HepG2 (cell line): ENCODE data around the gene CPOX. TPM values are rescaled to one million over a fixed set of nuclear protein-coding genes. Genes with fewer than 3 reads are reported as not detected.

ENCODE experiments used
- ATRX ChIP-seq: sonication (generic); formaldehyde crosslinking; IDR thresholded peaks from 2 replicates; pipeline ENCODE4 v1.4.0; 2020; ENCODE audit warnings: missing genetic modification reagents, borderline replicate concordance
- HDAC1 ChIP-seq: sonication (generic); formaldehyde crosslinking; IDR thresholded peaks from 2 replicates; pipeline ENCODE4 v1.5.1; 2020; ENCODE audit warnings: mild to moderate bottlenecking, missing genetic modification reagents
- IRF2 ChIP-seq: IDR thresholded peaks from 2 replicates; pipeline ENCODE4 v1.6.1; 2018; ENCODE audit warnings: missing genetic modification reagents, missing compliant biosample characterization
- NFE2 ChIP-seq: sonication (generic); formaldehyde crosslinking; IDR thresholded peaks from 2 replicates; pipeline ENCODE4 v1.4.0; 2020; ENCODE audit warnings: missing genetic modification reagents
- POGK ChIP-seq: sonication (generic); formaldehyde crosslinking; conservative IDR thresholded peaks from 2 replicates; pipeline ENCODE4 v1.8.0; 2022; ENCODE audit warnings: mild to moderate bottlenecking, moderate library complexity, missing genetic modification reagents
- REL ChIP-seq: sonication (generic); formaldehyde crosslinking; conservative IDR thresholded peaks from 2 replicates; pipeline ENCODE4 v1.8.0; 2022; ENCODE audit warnings: mild to moderate bottlenecking, missing genetic modification reagents, moderate library complexity
- REXO4 ChIP-seq: sonication (generic); formaldehyde crosslinking; IDR thresholded peaks from 2 replicates; pipeline ENCODE4 v1.8.0; 2022; ENCODE audit warnings: missing genetic modification reagents, mild to moderate bottlenecking, borderline replicate concordance
- SALL1 ChIP-seq: sonication (generic); formaldehyde crosslinking; IDR thresholded peaks from 2 replicates; pipeline ENCODE4 v1.8.0; 2022; ENCODE audit warnings: mild to moderate bottlenecking, missing genetic modification reagents
- SYNCRIP ChIP-seq: fragments of 200-400 bp; formaldehyde crosslinking; IDR thresholded peaks from 2 replicates; pipeline ENCODE4 v1.6.1; 2018; ENCODE audit warnings: mild to moderate bottlenecking, low read depth, low read length; ENCODE audit not compliant: insufficient read depth
- THYN1 ChIP-seq: sonication (generic); formaldehyde crosslinking; IDR thresholded peaks from 2 replicates; pipeline ENCODE4 v1.8.1; 2023; ENCODE audit warnings: low read depth, mild to moderate bottlenecking, moderate library complexity, missing genetic modification reagents, borderline replicate concordance
- ZBTB4 ChIP-seq: sonication (generic); formaldehyde crosslinking; IDR thresholded peaks from 2 replicates; pipeline ENCODE4 v1.4.0; 2020; ENCODE audit warnings: missing genetic modification reagents, mild to moderate bottlenecking, borderline replicate concordance
- ZNF383 ChIP-seq: sonication (generic); formaldehyde crosslinking; IDR thresholded peaks from 2 replicates; pipeline ENCODE4 v1.4.0; 2020; ENCODE audit warnings: missing genetic modification reagents, mild to moderate bottlenecking, borderline replicate concordance
- ZNF430 ChIP-seq: sonication (generic); formaldehyde crosslinking; IDR thresholded peaks from 2 replicates; pipeline ENCODE4 v1.9.0; 2021; ENCODE audit warnings: mild to moderate bottlenecking, missing genetic modification reagents
- ZNF432 ChIP-seq: sonication (generic); formaldehyde crosslinking; IDR thresholded peaks from 2 replicates; pipeline ENCODE4 v1.5.0; 2020; ENCODE audit warnings: missing genetic modification reagents, mild to moderate bottlenecking, borderline replicate concordance
- ZNF556 ChIP-seq: sonication (generic); formaldehyde crosslinking; IDR thresholded peaks from 2 replicates; pipeline ENCODE4 v1.4.0; 2020; ENCODE audit warnings: mild to moderate bottlenecking, missing genetic modification reagents, borderline replicate concordance
- ZNF562 ChIP-seq: sonication (generic); formaldehyde crosslinking; IDR thresholded peaks from 2 replicates; pipeline ENCODE4 v1.8.0; 2022; ENCODE audit warnings: missing genetic modification reagents, borderline replicate concordance
- ZNF614 ChIP-seq: IDR thresholded peaks from 2 replicates; pipeline ENCODE4 v1.6.1; 2018; ENCODE audit warnings: missing biosample characterization, missing genetic modification reagents, inconsistent platforms, borderline replicate concordance
- ZNF879 ChIP-seq: sonication (generic); formaldehyde crosslinking; IDR thresholded peaks from 2 replicates; pipeline ENCODE4 v1.8.1; 2023; ENCODE audit warnings: missing genetic modification reagents
- polyA plus RNA-seq, 8 experiments: library from polyadenylated mRNA; depleted of rRNA in 3 of 8; stranded (reverse) in 7 of 8; unstranded in 1 of 8; fragments of >200 nt; fragmentation: Illumina TruSeq in 4 of 8; extraction: Trizol in 4 of 8; gene quantifications; 2 replicates each; pipeline versions ENCODE4 v1.2.1 to v1.2.3, GENCODE V29; 2011 to 2016; ENCODE audit warnings: low read depth in 4 of 8, missing spikeins in 1 of 8, mixed read lengths in 1 of 8; ENCODE audit not compliant: insufficient read depth in 1 of 8
- total RNA-seq, 5 experiments: library from RNA; depleted of rRNA; stranded (reverse); fragments of >200 nt; fragmentation: Illumina TruSeq; extraction: Trizol; gene quantifications; 2 replicates each; pipeline ENCODE4 v1.2.3, GENCODE V29; 2016; ENCODE audit warnings: low read depth in 1 of 5
- TF ChIP-seq, protein P1 (sequence below), 2 experiments: sonication (generic) in 1 of 2; formaldehyde crosslinking in 1 of 2; IDR thresholded peaks; 2 replicates each; pipeline versions ENCODE4 v1.4.0 to v1.6.1; 2018 to 2020; ENCODE audit warnings: missing genetic modification reagents in 2 of 2, borderline replicate concordance in 1 of 2, low read depth in 1 of 2, mild to moderate bottlenecking in 1 of 2, missing biosample characterization in 1 of 2
- TF ChIP-seq, protein P2 (sequence below): sonication (generic); formaldehyde crosslinking; IDR thresholded peaks from 2 replicates; pipeline ENCODE4 v1.5.1; 2020; ENCODE audit warnings: missing genetic modification reagents, mild to moderate bottlenecking, borderline replicate concordance

Gene CPOX
- total and polyA plus RNA-seq, 2 of the 13 experiments (the other 11 are each of a cell fraction or from before 2014, with no cell fraction given) = 34.2 to 37.2 TPM

DNA sequence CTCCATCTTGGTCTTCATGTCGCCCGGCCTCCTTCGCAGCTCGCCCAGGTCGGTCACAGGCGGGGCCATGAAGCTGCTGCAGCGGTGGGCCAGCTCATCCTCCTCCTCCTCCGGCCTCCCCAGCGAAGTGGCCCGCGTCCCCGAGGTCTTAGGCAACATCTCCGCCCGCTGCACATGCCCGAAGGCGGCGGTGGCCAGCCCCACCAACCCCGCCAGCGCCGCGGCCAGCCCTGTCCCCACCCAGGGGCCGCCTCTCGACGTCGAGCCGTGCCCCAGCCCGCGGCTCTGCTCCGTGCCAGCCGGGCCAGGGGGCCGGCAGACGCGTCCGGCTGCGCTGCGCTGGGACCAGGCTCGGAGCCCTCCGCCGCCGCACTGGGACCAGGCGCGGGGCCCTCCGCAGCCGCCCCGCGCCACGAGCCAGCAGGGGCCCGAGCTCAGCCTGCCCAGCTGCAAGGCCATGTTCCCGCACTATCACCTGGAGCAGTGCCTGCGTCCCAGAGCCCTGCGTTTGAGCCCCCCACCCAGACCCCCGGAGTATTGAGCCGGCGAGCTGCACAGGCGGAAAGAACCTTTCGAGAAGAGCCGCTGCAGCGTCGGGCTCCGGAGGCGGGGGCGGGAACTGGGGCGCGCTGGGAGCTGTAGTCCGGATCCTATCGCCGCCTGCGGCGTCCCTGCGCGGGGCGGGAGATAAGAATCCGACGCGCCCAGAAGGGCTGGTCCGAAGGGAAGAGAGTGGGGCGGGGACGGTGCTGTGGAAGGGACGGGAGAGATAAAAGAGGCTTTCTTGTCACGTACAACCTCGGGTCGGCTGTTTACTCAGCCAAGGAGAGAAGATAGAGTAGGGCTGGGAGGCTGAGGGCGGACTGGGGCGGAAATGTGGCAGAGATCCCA, at the start of gene CPOX (continued):
- TF ChIP-seq ZBTB4 (no peak), SYNCRIP (no peak), IRF2 (CRISPR knock-in tag) (peak; percentile 78), REXO4 (CRISPR knock-in tag) (no peak), ZNF879 (CRISPR knock-in tag) (no peak), ZNF430 (peak; percentile 17; the same call in 1 of the 2 replicates), REL (CRISPR knock-in tag) (no peak; the same call in 1 of the 2 replicates), SALL1 (CRISPR knock-in tag) (peak; percentile 90), HDAC1 (CRISPR knock-in tag) (peak; percentile 84), ZNF614 (CRISPR knock-in tag) (peak; percentile 53; the same call in 1 of the 2 replicates), THYN1 (CRISPR knock-in tag) (no peak), NFE2 (CRISPR knock-in tag) (no peak), ZNF556 (CRISPR knock-in tag) (peak; percentile 81; the same call in 1 of the 2 replicates), ZNF562 (CRISPR knock-in tag) (no peak), ZNF383 (CRISPR knock-in tag) (no peak), POGK (peak; percentile 35; the same call in 1 of the 2 replicates), ZNF432 (CRISPR knock-in tag) (no peak), ATRX (CRISPR knock-in tag) (no peak)
- TF ChIP-seq, protein P1, sequence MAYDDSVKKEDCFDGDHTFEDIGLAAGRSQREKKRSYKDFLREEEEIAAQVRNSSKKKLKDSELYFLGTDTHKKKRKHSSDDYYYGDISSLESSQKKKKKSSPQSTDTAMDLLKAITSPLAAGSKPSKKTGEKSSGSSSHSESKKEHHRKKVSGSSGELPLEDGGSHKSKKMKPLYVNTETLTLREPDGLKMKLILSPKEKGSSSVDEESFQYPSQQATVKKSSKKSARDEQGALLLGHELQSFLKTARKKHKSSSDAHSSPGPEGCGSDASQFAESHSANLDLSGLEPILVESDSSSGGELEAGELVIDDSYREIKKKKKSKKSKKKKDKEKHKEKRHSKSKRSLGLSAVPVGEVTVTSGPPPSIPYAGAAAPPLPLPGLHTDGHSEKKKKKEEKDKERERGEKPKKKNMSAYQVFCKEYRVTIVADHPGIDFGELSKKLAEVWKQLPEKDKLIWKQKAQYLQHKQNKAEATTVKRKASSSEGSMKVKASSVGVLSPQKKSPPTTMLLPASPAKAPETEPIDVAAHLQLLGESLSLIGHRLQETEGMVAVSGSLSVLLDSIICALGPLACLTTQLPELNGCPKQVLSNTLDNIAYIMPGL (CRISPR knock-in tag; IDR thresholded peaks at IDR 0.05; ENCODE audit: borderline replicate concordance in 1 of 2, low read depth in 1 of 2) = peak; percentile 39 to 81; a peak in 3 of 4 replicates
- TF ChIP-seq, protein P2, sequence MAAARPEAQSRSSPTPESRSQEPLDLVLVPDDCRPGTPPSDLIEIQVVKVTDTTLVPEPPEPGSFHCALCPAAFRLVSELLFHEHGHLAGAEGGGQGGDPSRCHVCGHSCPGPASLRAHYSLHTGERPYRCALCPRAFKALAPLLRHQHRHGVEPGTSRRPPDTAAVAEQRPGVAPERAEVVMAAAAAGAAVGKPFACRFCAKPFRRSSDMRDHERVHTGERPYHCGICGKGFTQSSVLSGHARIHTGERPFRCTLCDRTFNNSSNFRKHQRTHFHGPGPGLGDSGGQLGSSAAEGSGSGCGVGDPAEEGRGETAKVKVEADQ (CRISPR knock-in tag) = peak; percentile 48; the same call in 1 of the 2 replicates
